NCI-H82 treated with DMSO at 0.1 percent for 48 hours (cell line): ENCODE measurements around the gene ELMOD2.

ENCODE experiments used
- DNase-seq: peaks from one replicate; lab custom pipeline; 2025; ENCODE audit not compliant: unreplicated experiment; lab: John Stamatoyannopoulos, UW

Gene ELMOD2

DNA sequence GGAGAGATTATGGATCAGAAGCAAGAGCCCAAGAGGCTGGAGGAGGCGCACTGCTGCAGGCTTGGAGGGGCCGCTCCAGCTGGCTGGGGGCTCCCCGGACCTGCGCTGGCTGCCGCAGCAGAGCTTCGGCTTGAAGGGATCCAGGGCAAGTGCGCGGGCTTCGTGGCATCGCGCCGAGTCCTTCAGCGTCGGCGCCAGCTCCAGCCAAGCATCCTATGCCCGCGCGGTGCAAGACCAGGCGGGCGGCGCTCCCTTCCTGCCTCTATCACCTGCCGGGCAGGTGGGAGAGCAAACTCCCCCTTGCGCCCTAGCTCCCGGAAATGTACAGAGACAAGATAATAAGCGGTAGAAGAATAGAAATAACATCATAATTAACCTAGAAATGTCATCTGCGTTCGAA is 55.3 kb downstream of the ELMOD2 start:
- DNase-seq, result no peak

DNA sequence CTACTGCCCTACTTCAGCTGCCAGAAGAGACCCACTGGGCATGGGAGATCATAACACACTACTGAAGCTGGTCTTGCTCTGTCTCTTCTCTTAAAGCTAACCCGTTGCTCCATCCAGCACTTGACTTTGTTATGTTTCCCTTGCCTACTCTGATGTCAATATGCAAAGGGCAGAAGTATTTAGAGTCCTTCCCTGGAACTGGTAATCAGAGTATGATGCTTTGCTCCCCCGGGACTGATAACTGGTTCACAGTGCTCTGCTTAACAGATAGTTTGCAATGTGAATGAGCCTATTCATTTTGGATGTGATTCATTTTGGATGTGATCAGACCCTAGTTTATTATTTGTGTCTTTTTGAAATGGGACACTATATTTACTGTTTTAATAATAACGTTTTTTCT is 57.1 kb downstream of the ELMOD2 start:
- DNase-seq, result no peak

DNA sequence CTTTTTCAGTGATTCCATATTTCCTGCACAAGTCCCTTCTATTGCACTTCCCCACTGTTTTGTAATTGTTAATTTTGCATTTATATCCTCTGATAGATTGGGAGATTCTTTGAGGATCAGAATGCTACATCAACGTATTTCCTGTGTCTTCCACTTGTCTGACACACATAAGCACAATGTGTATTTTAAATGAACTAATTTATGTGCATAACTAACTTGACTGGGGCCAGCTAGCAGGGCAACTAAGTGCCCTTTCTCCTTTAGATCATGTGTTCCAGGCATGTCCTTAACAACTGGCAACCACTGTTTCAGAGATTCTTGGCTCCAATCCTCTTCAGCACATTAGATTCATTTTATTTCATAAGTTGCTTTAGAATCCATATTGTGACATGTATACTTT is 60.5 kb downstream of the ELMOD2 start:
- no peak for DNase-seq

DNA sequence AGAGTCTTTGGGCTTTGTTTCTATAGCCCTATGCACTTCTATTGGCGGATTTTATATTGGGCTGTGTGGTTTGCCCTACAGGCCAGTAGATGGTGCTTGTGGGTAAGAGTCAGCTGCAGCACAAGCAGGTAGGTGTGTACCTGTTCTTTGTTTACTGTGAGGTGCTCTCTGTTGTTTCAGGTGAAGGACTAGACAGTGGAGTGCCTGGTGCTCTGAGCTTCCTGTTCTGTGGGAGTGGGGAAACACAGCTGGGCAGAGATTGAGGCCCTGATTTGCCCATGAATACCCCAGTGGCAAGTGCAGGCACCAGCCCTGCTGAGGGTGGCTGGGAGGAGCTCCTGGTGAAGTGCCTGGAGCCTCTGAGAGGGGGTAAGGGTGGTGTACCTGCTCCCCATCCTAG is 71.1 kb downstream of the ELMOD2 start:
- no peak for DNase-seq

DNA sequence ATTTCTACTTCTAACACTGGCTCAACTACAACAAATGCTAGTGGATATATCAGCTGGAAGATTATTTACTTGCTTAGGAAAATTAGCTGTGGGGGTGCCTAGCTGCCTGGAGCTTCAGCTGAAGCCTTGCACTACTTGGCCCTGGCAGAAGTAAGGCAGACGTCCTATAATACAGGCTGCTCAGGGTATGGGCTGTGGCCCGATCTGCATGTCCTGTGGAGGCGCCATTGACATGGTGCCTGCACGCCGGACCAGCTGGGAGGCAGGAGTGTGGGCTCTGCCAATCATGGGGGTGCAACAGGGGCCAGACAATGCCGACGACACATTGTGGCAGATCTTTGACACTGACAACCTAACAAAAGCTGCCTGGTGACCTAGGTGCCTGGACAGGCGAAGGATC is 76.4 kb downstream of the ELMOD2 start:
- DNase-seq, result no peak

- no peak for DNase-seq
These were observed 78.7 kb downstream of the ELMOD2 start for GRCh38 chr4:140602714-140603113.

- DNase-seq, result no peak
These were observed 79.3 kb downstream of the ELMOD2 start for GRCh38 chr4:140603286-140603685.
